K562 (cell line): ENCODE data around the gene HS3ST4.

Source experiments
- CHD2 ChIP-seq: IDR thresholded peaks from 2 replicates; pipeline ENCODE4 v1.6.1; 2011; ENCODE audit warnings: low read depth, low read length
- CREBBP ChIP-seq: IDR thresholded peaks from one replicate; pipeline ENCODE4 v1.6.1; 2012; ENCODE audit warnings: low read depth, mild to moderate bottlenecking, control low read depth, inconsistent platforms, low read length
- HDAC2 ChIP-seq: fragments of 450-650 bp; IDR thresholded peaks from 2 replicates; pipeline ENCODE4 v1.6.1; 2016; ENCODE audit warnings: mild to moderate bottlenecking
- MCM2 ChIP-seq: fragments of 450-650 bp; IDR thresholded peaks from 2 replicates; pipeline ENCODE4 v1.6.1; 2017; ENCODE audit warnings: low read depth, mild to moderate bottlenecking
- NRF1 ChIP-seq, 2 experiments: fragments of 450-650 bp; IDR thresholded peaks in 1 of 2; conservative IDR thresholded peaks in 1 of 2; 2 replicates each; pipeline ENCODE4 v1.6.1; 2014; ENCODE audit warnings: mild to moderate bottlenecking in 2 of 2
- POLR2A ChIP-seq: fragments of 450-650 bp; conservative IDR thresholded peaks from 2 replicates; pipeline ENCODE4 v1.6.1; 2016
- POLR2AphosphoS5 ChIP-seq: IDR thresholded peaks from 2 replicates; pipeline ENCODE4 v1.6.1; 2011; ENCODE audit warnings: mild to moderate bottlenecking, low read depth, low read length, moderate library complexity; ENCODE audit not compliant: control insufficient read depth, insufficient read depth
- POLR3A ChIP-seq: IDR thresholded peaks from 2 replicates; pipeline ENCODE4 v1.6.1; 2011; ENCODE audit warnings: borderline replicate concordance, mild to moderate bottlenecking, moderate library complexity; ENCODE audit not compliant: insufficient read length, insufficient read depth; ENCODE audit errors: extremely low read depth
- RFX5 ChIP-seq: IDR thresholded peaks from 2 replicates; pipeline ENCODE4 v1.6.1; 2011; ENCODE audit warnings: low read depth, mild to moderate bottlenecking, improper control_type of control experiment, low read length
- SREBF2 ChIP-seq: sonication (generic); formaldehyde crosslinking; IDR thresholded peaks from 2 replicates; pipeline ENCODE4 v1.4.0; 2020; ENCODE audit warnings: mild to moderate bottlenecking, missing genetic modification reagents
- SRSF3 ChIP-seq: fragments of 200-400 bp; formaldehyde crosslinking; IDR thresholded peaks from 2 replicates; pipeline ENCODE4 v1.6.1; 2016; ENCODE audit warnings: mild to moderate bottlenecking, low read length, moderate library complexity; ENCODE audit not compliant: insufficient read depth
- TF ChIP-seq, protein P1 (sequence below): sonication (generic); formaldehyde crosslinking; IDR thresholded peaks from 2 replicates; pipeline ENCODE4 v1.9.0; 2022; ENCODE audit warnings: mild to moderate bottlenecking, missing genetic modification reagents
- TF ChIP-seq, protein P2 (sequence below): fragments of 250-450 bp; sonication (Bioruptor Pico); IDR thresholded peaks from 2 replicates; pipeline ENCODE4 v1.8.0; 2022; ENCODE audit warnings: moderate library complexity, mild to moderate bottlenecking, inconsistent platforms

DNA sequence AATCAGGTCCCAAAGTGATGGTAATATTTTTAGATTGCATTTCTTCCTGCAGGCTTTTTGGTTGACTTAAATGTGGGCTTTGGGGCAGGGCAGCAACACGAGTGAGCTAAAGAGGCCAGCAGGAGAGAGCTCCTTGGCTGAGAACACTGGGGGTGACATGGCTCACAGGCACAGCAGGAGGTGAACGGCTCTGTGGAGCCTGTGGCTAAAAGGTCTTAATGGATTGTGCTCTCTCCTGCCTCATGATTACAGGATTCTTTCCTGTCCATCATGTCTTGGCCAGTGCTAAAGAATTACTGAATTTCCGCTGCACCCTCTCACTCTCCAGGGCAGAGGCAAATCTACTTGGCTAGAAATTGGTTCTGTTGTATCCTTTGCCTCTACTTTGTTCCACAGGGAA, 366.6 kb downstream of the HS3ST4 start:
- no peak for TF ChIP-seq SRSF3
- no peak for TF ChIP-seq NRF1 (conservative IDR thresholded peaks at IDR 0.05 in 1 of 2, IDR thresholded peaks at IDR 0.05 in 1 of 2)
- no peak for TF ChIP-seq CREBBP
- no peak for TF ChIP-seq CHD2
- no peak for TF ChIP-seq SREBF2 (CRISPR knock-in tag)
- TF ChIP-seq POLR3A = no peak
- TF ChIP-seq, protein P1, sequence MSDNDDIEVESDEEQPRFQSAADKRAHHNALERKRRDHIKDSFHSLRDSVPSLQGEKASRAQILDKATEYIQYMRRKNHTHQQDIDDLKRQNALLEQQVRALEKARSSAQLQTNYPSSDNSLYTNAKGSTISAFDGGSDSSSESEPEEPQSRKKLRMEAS (CRISPR knock-in tag) = no peak
- TF ChIP-seq MCM2 = no peak
- no peak for TF ChIP-seq HDAC2
- TF ChIP-seq RFX5 = no peak
- TF ChIP-seq, protein P2, sequence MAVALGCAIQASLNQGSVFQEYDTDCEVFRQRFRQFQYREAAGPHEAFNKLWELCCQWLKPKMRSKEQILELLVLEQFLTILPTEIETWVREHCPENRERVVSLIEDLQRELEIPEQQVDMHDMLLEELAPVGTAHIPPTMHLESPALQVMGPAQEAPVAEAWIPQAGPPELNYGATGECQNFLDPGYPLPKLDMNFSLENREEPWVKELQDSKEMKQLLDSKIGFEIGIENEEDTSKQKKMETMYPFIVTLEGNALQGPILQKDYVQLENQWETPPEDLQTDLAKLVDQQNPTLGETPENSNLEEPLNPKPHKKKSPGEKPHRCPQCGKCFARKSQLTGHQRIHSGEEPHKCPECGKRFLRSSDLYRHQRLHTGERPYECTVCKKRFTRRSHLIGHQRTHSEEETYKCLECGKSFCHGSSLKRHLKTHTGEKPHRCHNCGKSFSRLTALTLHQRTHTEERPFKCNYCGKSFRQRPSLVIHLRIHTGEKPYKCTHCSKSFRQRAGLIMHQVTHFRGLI (CRISPR knock-in tag) = no peak
- no peak for TF ChIP-seq POLR2AphosphoS5
- no peak for TF ChIP-seq POLR2A
